Thyroid gland (tissue), 4 donors: ENCODE data around the gene CDON. TPM values are rescaled to one million over a fixed set of nuclear protein-coding genes. Genes with fewer than 3 reads are reported as not detected.
A peak's percentile ranks its signal among the peaks of the same experiment; 100 is the strongest.

Source experiments
- DNase-seq, 2 donors: peaks; one replicate each; pipeline ENCODE4 v3.0.0-alpha.2; 2019
- H3K27ac ChIP-seq, 3 donors: fragments of 200-600 bp; sonication (generic); 1 replicate in 2 of 3; 2 replicates in 1 of 3; pipeline ENCODE4 v1.5.1; 2016 to 2019; ENCODE audit warnings: mild to moderate bottlenecking in 1 of 3, moderate library complexity in 1 of 3
- H3K27me3 ChIP-seq: fragments of 200-600 bp; sonication (generic); one replicate; pipeline ENCODE4 v1.5.1; 2019
- H3K36me3 ChIP-seq, 2 donors: fragments of 200-600 bp; sonication (generic); one replicate each; pipeline ENCODE4 v1.5.1; 2016 to 2019
- H3K4me1 ChIP-seq, 2 donors: fragments of 200-600 bp; sonication (generic); one replicate each; pipeline ENCODE4 v1.5.1; 2017 to 2019
- H3K4me3 ChIP-seq, 3 donors: fragments of 200-600 bp; sonication (generic); replicated peaks in 1 of 3; 1 replicate in 2 of 3; 2 replicates in 1 of 3; pipeline ENCODE4 v1.5.1; 2016; ENCODE audit warnings: mild to moderate bottlenecking in 1 of 3
- H3K9me3 ChIP-seq: fragments of 200-600 bp; sonication (generic); one replicate; pipeline ENCODE4 v1.5.1; 2017
- POLR2A ChIP-seq, 2 donors: fragments of 450-650 bp; IDR thresholded peaks; one replicate each; pipeline ENCODE4 v1.6.1; 2017; ENCODE audit warnings: antibody characterized with exemption in 2 of 2, mild to moderate bottlenecking in 2 of 2, moderate library complexity in 1 of 2
- WGBS, 2 donors: methylation state at CpG; one replicate each; pipeline ENCODE4 v1.1.5; 2017; 5-methylcytosine and 5-hydroxymethylcytosine counted together
- intact Hi-C: fragments of 100-400 bp; cut with DNase I; formaldehyde crosslinking; loops from one replicate; pipeline ENCODE4 v1.15.1; 2023
- total RNA-seq, 4 donors: library from RNA; depleted of rRNA; stranded (reverse); fragments of >200 nt; gene quantifications; one replicate each; pipeline ENCODE4 v1.2.3, GENCODE V29; 2016
- TF ChIP-seq, protein P1 (sequence below), 6 experiments: fragments of 200-600 bp in 3 of 6; fragments of 450-650 bp in 3 of 6; sonication (generic) in 3 of 6; IDR thresholded peaks; one replicate each; pipeline ENCODE4 v1.5.1; 2016 to 2019; ENCODE audit warnings: antibody characterized with exemption in 6 of 6, mild to moderate bottlenecking in 2 of 6, inconsistent platforms in 1 of 6, moderate library complexity in 1 of 6

Gene CDON
- total RNA-seq, 4 donors from 2014 or later = 75.8 to 168 (median 108) TPM

DNA sequence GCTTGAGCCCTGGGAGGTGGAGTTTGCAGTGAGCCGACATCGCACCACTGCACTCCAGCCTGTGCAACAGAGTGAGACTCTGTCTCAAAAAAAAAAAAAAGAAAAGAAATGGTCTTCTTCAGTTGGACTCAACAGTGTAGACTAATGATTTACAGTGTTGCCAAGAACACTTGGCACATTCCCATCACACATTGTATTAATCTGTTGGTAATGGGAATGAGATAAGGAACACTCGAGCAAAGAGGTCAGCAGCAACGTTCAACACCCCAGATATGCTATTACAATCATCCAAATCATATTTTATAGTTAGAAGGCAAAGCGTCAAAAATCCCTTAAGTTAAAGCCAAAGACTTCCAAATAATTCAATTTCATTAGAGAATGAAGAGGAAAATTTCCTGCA, 14.5 kb downstream of the CDON start:
- intact Hi-C loops = no loop called here
- H3K4me1 ChIP-seq = peaks cover 4 to 13% of the 10 kb centered on the region in 2 donors
- no peaks in the 10 kb centered on the region for H3K9me3 ChIP-seq
- 64 to 67% methylated on average over 5 of the region's 5 CpGs for WGBS, 2 donors
- H3K27ac ChIP-seq = no peak overlapping the region
- no peak for TF ChIP-seq POLR2A (IDR thresholded peaks at IDR 0.05)
- TF ChIP-seq, protein P1, sequence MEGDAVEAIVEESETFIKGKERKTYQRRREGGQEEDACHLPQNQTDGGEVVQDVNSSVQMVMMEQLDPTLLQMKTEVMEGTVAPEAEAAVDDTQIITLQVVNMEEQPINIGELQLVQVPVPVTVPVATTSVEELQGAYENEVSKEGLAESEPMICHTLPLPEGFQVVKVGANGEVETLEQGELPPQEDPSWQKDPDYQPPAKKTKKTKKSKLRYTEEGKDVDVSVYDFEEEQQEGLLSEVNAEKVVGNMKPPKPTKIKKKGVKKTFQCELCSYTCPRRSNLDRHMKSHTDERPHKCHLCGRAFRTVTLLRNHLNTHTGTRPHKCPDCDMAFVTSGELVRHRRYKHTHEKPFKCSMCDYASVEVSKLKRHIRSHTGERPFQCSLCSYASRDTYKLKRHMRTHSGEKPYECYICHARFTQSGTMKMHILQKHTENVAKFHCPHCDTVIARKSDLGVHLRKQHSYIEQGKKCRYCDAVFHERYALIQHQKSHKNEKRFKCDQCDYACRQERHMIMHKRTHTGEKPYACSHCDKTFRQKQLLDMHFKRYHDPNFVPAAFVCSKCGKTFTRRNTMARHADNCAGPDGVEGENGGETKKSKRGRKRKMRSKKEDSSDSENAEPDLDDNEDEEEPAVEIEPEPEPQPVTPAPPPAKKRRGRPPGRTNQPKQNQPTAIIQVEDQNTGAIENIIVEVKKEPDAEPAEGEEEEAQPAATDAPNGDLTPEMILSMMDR (IDR thresholded peaks at IDR 0.05) = no peak
- no peaks in the 10 kb centered on the region for H3K27me3 ChIP-seq
- no peak overlapping the region for H3K4me3 ChIP-seq
- H3K36me3 ChIP-seq = no peaks in the 10 kb centered on the region
- DNase-seq = no peak

DNA sequence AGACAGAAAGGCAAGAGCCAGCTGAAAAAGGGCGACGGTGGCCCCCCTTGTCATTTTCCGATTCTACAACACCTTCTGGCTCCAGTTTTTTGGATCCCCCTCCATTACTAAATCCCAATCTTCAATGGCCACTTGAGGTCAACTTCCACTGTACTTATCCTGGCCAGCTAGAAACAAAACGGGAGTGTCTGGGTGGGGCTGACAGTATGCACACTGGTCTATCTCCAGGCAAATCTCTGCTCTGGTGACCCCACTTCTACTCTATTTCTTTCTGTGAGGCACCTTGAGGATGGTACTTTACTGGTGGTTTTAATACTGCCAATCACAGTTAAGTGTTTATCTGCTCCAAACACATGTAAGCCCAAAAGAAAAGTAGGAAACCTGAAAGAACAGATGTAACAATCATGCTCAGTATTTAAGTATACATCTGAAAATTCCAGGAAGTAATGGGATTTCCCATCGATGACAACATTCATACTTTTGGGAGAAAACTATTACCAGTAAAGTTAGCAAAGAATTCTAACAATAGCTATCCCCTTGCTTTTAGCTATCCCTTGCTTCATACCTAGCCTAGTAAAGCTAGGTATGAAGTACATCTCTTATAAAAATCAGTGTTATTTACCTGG, 16.0 kb downstream of the CDON start:
- H3K4me3 ChIP-seq = no peak overlapping the region
- WGBS, 2 donors = 81% methylated on average over 5 of the region's 5 CpGs
- TF ChIP-seq, protein P1 (IDR thresholded peaks at IDR 0.05) = no peak
- no peak for TF ChIP-seq POLR2A (IDR thresholded peaks at IDR 0.05)
- no peaks in the 10 kb centered on the region for H3K27me3 ChIP-seq
- H3K27ac ChIP-seq = no peak overlapping the region
- peaks cover 4 to 13% of the 10 kb centered on the region in 2 donors for H3K4me1 ChIP-seq
- H3K9me3 ChIP-seq = no peaks in the 10 kb centered on the region
- no peaks in the 10 kb centered on the region for H3K36me3 ChIP-seq
- no peak for DNase-seq
- intact Hi-C loops = no loop called here

GRCh38 chr11:126039485-126040271, 23.0 kb downstream of the CDON start:
- 84% methylated on average over 9 of the region's 9 CpGs for WGBS, 2 donors
- TF ChIP-seq POLR2A (IDR thresholded peaks at IDR 0.05) = no peak
- TF ChIP-seq, protein P1 (IDR thresholded peaks at IDR 0.05) = no peak
- intact Hi-C loops = no loop called here

GRCh38 chr11:126035718-126036117, 26.9 kb downstream of the CDON start:
- H3K27ac ChIP-seq = peak overlapping the region; percentile 36 to 72 (median 59)
- no peaks in the 10 kb centered on the region for H3K27me3 ChIP-seq
- WGBS, 2 donors = 36 to 42% methylated on average over 5 of the region's 5 CpGs
- H3K4me1 ChIP-seq = peaks cover 50 to 59% of the 10 kb centered on the region in 2 donors
- peak in 1 of 2 donors; percentile 50 for DNase-seq
- no peaks in the 10 kb centered on the region for H3K36me3 ChIP-seq
- TF ChIP-seq POLR2A (IDR thresholded peaks at IDR 0.05) = no peak
- TF ChIP-seq, protein P1 (IDR thresholded peaks at IDR 0.05) = no peak
- no peaks in the 10 kb centered on the region for H3K9me3 ChIP-seq
- H3K4me3 ChIP-seq = no peak overlapping the region
- intact Hi-C loops = no loop called here

More at GRCh38 chr11:126039485-126040271, 23.0 kb downstream of the CDON start:
- no peak for DNase-seq
- H3K27ac ChIP-seq = peak overlapping the region in 1 of 3 donors; percentile 15
- H3K27me3 ChIP-seq = no peaks in the 10 kb centered on the region
- no peaks in the 10 kb centered on the region for H3K36me3 ChIP-seq
- H3K4me3 ChIP-seq = no peak overlapping the region
- peaks cover 34 to 37% of the 10 kb centered on the region in 2 donors for H3K4me1 ChIP-seq
- no peaks in the 10 kb centered on the region for H3K9me3 ChIP-seq

DNA sequence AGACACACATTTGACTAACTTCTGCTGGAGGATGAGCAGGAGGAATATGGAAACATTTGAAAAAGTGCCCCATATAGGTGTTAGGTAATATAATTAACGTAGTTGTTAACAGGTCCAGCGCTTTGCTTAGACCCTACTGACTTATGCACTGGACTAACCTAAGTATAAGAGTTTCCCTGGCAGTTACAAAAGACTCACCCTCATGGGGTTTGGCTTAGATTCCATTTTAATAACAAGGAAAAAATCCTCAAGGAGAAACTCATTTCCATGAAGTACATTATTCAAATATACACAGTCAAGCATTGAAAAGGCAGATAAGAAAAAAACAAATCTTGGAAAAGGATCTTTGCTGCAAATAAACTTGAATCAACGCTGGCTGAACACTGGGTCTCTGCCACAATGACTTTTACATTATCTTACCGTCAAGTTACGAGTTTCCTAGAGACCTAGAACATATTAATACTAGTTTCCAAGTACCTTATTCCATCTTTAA, 27.7 kb downstream of the CDON start:
- Histone ChIP-seq H3K4me1 (peaks cover 50 to 60% of the 10 kb centered on the region in 2 donors), H3K27ac (peak overlapping the region; percentile 36 to 72 (median 59)), H3K27me3 (no peaks in the 10 kb centered on the region), H3K36me3 (no peaks in the 10 kb centered on the region), H3K4me3 (no peak overlapping the region), H3K9me3 (no peaks in the 10 kb centered on the region)
- intact Hi-C loops = no loop called here
- 51 to 52% methylated on average over 5 of the region's 5 CpGs for WGBS, 2 donors
- no peak for DNase-seq
- no peak for TF ChIP-seq POLR2A (IDR thresholded peaks at IDR 0.05)
